Activated T-cell treated with anti-CD3 and anti-CD28 coated beads, Interleukin-2, amount 50 U/mL, for 48 hours (primary cell): ENCODE measurements around the gene MXRA8.
"Not testable (repeated sequence)": the region's sequence is repeated elsewhere in the genome, so short reads cannot be mapped to it uniquely, and the experiment has no call there.

Experiments
- DNase-seq, 2 experiments: peaks; one replicate each; pipeline ENCODE4 v3.0.0-alpha.2; 2020

Gene MXRA8

GRCh38 chr1:1390675-1391074, 32.3 kb upstream of the MXRA8 start:
- no peak for DNase-seq

GRCh38 chr1:1388078-1388472, 29.7 kb upstream of the MXRA8 start:
- no peak for DNase-seq

GRCh38 chr1:1387098-1388077, 29.0 kb upstream of the MXRA8 start:
- DNase-seq = no peak

- DNase-seq = no peak
Observed at GRCh38 chr1:1385931-1386330, 27.6 kb upstream of the MXRA8 start.

- DNase-seq = not testable (repeated sequence)
Observed at GRCh38 chr1:1385339-1385738, 27.0 kb upstream of the MXRA8 start.

GRCh38 chr1:1381294-1381693, 22.9 kb upstream of the MXRA8 start:
- DNase-seq = no peak

GRCh38 chr1:1380860-1381259, 22.5 kb upstream of the MXRA8 start:
- no peak for DNase-seq

GRCh38 chr1:1377540-1378205, 19.3 kb upstream of the MXRA8 start:
- no peak for DNase-seq

GRCh38 chr1:1376551-1377226, 18.3 kb upstream of the MXRA8 start:
- no peak for DNase-seq

- DNase-seq = peak; percentile 95 to 97
Observed at GRCh38 chr1:1374929-1375662, 16.7 kb upstream of the MXRA8 start, which contains the start of gene AURKAIP1. TSS of gene AURKAIP1 (minus strand) at chr1:1375207. CDS start at chr1:1374756, 451 bp downstream.

GRCh38 chr1:1374589-1374928, 16.2 kb upstream of the MXRA8 start:
- no peak for DNase-seq

- no peak for DNase-seq
Observed at GRCh38 chr1:1373815-1374588, 15.6 kb upstream of the MXRA8 start.

- DNase-seq = no peak
Observed at GRCh38 chr1:1373051-1373814, 14.9 kb upstream of the MXRA8 start.

- peak; percentile 90 to 91 for DNase-seq
Observed at GRCh38 chr1:1371746-1372711, 13.7 kb upstream of the MXRA8 start.

GRCh38 chr1:1371364-1371745, 13.0 kb upstream of the MXRA8 start:
- DNase-seq = peak in 1 of 2 experiments; percentile 55

GRCh38 chr1:1370771-1371300, 12.5 kb upstream of the MXRA8 start:
- DNase-seq = no peak

- not testable (repeated sequence) for DNase-seq
Observed at GRCh38 chr1:1370094-1370493, 11.7 kb upstream of the MXRA8 start.

- no peak for DNase-seq
Observed at GRCh38 chr1:1367315-1367714, 9.0 kb upstream of the MXRA8 start.

GRCh38 chr1:1366699-1367066, 8.3 kb upstream of the MXRA8 start:
- DNase-seq = no peak
